Sciatic nerve (tissue), 2 donors: ENCODE measurements around the gene FBXO21. TPM values are rescaled to one million over a fixed set of nuclear protein-coding genes. Genes with fewer than 3 reads are reported as not detected.
"Not testable (repeated sequence)": the region's sequence is repeated elsewhere in the genome, so short reads cannot be mapped to it uniquely, and the experiment has no call there.

Experiments
- ATAC-seq: fragments of 200-7000 bp; cut with Tn5 transposase; one replicate; pipeline ENCODE4 v1.9.1; 2020; ENCODE audit warnings: mild to moderate bottlenecking, moderate library complexity
- DNase-seq: peaks from one replicate; pipeline ENCODE4 v3.0.0-alpha.2; 2020; ENCODE audit warnings: low spot score
- intact Hi-C: fragments of 100-400 bp; cut with DNase I; formaldehyde crosslinking; loops from one replicate; pipeline ENCODE4 v1.14.2; 2022
- total RNA-seq: library from RNA; stranded (reverse); fragmentation: NEBNext Ultra II Directional; extraction: Animal tissue kit (Norgen Biotek cat#: 25700); gene quantifications from one replicate; pipeline ENCODE4 v1.2.1, GENCODE V29; 2021
- donor health status: DM: no; HTN: no; CAD: no.
- donor health status: DM: no; HTN: no; CAD: no.

Gene FBXO21
- total RNA-seq, 1 donor from 2014 or later: 42.9 TPM

DNA sequence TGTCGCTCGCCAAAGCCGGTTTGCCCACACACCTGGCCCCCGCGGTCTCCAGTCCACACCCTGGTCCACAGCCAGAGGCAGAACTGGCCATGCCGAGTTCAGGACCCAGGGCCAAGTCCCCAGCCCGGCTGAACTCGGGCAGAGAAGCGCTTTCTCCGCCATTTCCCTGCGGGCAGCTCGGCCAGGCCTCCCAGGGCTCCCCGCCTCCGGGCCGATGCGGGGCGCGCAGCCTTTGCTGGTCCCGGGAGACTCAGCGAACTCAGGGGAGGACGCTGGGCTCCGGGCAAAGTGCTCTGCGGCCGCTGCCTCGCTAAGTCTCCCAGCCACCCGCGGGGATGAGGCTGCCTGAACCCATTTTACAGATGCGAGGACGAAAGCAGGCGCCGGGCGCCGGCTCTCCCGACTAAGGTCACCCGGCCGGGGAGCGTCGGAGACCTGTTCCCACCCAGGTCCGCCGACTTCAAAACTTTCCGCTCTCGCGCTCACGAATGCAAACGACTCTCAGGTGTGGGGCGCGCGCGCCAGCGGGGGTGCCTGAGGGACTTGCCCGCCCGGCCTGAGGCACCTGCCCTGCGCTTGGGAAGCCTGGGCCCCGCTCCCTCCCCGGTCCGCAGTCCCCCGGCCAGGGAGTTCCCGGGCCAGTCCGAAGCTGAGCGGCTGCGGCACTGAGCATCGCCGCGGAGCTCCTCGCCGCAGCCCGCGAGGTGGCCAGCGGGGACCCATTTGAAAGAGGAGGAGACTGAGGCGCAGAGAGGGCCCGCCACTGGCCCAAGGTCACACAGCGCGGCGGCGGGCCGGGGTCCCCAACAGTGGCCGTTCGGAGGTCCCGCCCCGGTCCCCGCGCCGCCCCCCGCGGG lies 91.7 kb downstream of the FBXO21 start:
- intact Hi-C loops: no loop called here
- no peak for ATAC-seq
- no peak for DNase-seq

DNA sequence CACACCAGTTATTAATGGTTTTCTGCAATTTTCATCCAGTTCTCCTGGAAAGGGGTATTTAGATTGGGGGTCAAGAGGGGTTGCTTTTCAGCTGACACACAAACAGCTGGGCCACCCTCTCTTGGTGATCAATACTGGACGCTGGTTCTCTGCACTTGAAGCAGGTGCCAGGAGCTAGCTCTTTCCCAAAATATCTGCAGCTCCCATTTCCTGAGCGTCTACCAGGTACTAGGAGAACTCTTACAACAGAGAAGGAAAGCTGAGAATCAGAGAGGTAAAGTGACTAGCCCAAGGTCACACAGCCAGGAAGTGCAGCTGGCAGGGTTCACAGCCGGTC lies 92.3 kb downstream of the FBXO21 start:
- ATAC-seq (no peak), DNase-seq (no peak)
- intact Hi-C loops: no loop called here

DNA sequence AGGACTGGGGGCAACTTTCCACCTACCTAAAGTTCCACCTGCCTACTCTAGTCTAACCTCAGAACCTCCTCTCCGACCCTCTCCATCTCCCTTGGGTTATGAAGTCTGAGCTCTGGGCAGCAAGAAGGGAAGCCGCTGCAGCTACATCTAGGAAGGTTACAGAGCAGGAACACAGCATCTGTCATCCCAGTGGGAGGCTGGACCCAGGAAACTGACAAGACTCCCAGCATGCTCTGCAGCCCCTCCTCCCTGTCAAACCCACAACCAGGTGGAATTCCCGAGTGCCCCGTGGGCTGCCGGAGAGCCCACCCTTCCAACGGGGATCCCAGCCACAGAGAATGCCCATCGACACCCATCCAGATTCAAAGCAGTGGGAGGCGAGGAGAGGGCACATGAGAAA lies 93.1 kb downstream of the FBXO21 start:
- no peak for ATAC-seq
- intact Hi-C loops: no loop called here
- no peak for DNase-seq

DNA sequence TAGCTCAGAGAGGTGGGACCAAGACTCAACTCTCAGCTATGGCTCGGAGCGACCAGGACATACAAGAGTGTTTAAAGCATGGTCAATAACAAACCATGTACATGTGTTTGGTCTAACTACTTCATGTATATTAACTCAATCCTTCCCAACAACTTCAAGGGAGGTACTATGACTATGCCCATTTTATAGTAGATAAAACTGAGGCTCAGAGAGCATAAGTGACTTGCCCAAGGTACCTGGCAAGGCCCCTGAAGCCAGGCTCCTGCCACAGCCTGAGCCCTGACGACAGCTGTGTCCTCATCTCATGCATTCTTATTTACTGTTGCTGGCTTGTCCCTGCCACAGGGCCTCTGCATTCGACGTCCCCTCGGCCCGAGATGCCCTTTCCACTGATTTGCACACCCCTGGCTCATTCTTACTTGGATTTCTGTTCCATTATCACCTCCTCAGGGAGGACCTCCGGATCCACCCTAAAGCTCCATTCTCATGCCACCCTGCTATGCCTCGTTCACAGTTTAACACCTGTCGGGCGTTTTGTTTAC lies 93.7 kb downstream of the FBXO21 start:
- DNase-seq: no peak
- intact Hi-C loops: no loop called here
- no peak for ATAC-seq

DNA sequence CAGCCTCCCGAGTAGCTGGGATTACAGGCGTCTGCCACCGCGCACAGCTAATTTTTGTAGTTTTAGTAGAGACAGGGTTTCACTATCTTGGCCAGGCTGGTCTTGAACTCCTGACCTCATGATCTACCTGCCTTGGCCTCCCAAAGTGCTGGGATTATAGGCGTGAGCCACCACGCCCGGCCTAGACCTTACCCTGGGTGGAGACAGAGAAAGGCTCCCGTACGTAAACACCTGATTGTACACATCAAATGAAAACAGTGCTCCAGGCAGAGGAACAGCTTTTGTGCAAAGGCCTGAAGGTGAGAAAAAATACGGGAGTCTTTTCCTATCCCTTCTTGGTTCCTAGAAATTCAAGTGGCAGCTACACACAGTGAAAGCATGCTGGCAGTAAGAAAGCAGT lies 95.1 kb downstream of the FBXO21 start:
- intact Hi-C loops, DNase-seq, ATAC-seq: not testable (repeated sequence)

DNA sequence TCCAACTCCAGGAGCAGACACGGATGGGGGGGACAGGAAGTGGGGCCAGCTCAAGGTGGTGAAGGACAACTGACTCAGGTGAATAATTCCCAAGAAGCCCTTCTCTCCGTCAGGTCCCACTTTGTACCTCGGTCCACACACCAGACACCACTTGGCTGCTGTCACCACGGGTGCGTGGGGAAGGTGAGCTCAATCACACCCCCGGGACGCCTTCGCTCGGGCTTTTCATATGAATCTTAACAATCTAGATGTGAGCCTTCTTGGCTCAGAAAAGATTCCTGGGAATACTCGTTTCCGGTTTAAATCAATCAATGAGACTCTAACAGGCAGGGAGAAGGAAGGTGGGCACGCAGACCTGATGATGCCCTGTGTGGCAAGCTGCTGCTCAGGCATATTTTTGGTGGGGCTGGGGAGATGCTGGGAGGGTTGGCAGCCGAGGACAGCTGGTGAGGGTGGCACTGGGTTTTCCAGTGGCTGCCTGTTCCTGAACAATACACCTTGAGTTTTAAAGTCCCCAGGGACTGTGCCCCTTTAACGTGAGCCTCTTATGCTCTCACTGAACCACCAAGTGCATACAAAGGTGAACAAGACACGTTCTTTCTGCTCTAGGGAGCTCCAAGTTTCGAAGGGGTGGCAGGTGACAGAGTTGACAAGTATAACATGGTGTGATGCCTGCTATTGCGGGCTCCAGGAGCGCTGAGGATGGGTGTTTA lies 96.2 kb downstream of the FBXO21 start:
- no peak for ATAC-seq
- no peak for DNase-seq
- intact Hi-C loops: no loop called here

DNA sequence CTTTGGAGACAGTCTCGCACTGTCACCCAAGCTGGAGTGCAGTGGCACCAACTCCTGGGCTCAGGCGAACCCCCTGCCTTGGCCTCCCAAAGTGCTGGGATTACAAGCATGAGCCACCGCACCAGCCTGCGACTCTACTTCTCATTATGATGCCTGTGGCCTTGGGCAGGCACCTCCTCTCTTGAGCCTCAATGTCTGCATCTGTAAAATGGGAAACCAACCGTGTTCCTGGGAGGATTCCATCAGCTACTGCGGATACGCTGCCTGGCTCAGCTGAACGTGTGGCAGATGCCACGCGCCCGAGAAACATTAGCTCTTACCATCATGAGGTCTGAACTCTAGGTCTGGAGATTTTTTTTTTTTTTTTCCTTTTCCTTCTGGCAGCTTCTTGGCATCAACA lies 96.8 kb downstream of the FBXO21 start:
- intact Hi-C loops: no loop called here
- DNase-seq (no peak), ATAC-seq (no peak)

DNA sequence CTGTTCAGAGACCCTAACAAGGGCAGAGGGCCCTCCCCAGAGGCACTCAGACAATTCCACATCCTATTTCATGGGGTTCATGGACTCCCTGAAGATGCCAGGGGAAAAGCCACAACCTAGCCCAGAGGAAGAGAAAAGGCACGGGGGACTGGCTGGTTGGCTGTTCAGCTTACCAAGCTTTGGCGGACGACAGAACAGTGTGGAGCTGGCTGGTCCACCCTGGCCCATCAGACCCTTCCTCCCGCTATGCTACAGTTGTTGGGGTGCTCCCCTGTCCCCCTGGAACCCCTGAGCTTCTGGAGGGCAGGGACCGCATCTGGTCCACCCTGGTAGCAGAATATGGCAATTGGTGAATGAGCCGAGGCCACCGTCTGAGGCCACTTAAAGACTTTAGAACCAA lies 97.4 kb downstream of the FBXO21 start:
- no peak for ATAC-seq
- intact Hi-C loops: no loop called here
- DNase-seq: no peak

DNA sequence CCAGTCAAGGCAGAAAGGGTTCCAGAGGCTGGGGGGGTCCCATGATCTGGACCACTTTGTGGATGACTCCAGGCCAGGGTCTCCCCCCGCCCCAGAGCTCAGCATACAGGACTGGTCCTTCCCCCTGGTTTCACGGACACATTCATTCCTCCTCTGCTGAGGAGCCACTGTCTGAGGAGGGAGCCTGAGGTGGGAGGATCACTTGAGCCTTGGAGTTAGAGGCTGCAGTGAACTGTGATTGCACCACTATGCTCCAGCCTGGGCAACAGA lies 97.8 kb downstream of the FBXO21 start:
- ATAC-seq (no peak), DNase-seq (no peak)
- intact Hi-C loops: no loop called here

Other genes with a start within 250 kb of the FBXO21 start
- 16.6 TPM for gene TESC, start 91.1 kb downstream of the FBXO21 start, total RNA-seq
- 17.6 TPM for gene NOS1, start 171.2 kb upstream of the FBXO21 start, total RNA-seq